Esophagus squamous epithelium (tissue), 4 donors: Measurements from ENCODE around the gene RASGEF1C.

ENCODE experiments used
- POLR2A ChIP-seq, 4 donors: fragments of 450-650 bp; IDR thresholded peaks; one replicate each; pipeline ENCODE4 v1.6.1; 2017; ENCODE audit warnings: antibody characterized with exemption in 4 of 4, mild to moderate bottlenecking in 4 of 4, moderate library complexity in 3 of 4
- TF ChIP-seq, protein P1 (sequence below), 6 experiments: fragments of 450-650 bp in 4 of 6; fragments of 200-600 bp in 2 of 6; sonication (generic) in 2 of 6; IDR thresholded peaks; one replicate each; pipeline ENCODE4 v1.5.1; 2016 to 2019; ENCODE audit warnings: antibody characterized with exemption in 6 of 6, mild to moderate bottlenecking in 4 of 6, moderate library complexity in 4 of 6

DNA sequence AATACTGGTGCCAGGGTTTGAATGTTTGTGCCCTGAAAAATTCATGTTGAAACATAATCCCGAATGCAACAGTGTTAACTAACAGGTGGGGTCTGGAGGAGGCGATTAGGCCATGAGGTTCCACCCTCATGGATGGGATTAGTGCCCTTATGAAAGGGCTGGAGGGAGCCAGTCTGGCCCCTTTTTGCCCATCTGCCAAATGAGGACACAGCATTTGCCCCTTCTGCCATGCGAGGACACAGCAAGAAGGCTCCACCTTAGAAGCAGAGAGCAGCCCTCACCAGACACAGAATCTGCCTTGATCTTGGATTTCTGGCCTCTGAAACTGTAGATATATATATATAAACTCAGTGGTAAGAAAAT, 104.9 kb downstream of the RASGEF1C start:
- TF ChIP-seq POLR2A (IDR thresholded peaks at IDR 0.05), result no peak
- TF ChIP-seq, protein P1, sequence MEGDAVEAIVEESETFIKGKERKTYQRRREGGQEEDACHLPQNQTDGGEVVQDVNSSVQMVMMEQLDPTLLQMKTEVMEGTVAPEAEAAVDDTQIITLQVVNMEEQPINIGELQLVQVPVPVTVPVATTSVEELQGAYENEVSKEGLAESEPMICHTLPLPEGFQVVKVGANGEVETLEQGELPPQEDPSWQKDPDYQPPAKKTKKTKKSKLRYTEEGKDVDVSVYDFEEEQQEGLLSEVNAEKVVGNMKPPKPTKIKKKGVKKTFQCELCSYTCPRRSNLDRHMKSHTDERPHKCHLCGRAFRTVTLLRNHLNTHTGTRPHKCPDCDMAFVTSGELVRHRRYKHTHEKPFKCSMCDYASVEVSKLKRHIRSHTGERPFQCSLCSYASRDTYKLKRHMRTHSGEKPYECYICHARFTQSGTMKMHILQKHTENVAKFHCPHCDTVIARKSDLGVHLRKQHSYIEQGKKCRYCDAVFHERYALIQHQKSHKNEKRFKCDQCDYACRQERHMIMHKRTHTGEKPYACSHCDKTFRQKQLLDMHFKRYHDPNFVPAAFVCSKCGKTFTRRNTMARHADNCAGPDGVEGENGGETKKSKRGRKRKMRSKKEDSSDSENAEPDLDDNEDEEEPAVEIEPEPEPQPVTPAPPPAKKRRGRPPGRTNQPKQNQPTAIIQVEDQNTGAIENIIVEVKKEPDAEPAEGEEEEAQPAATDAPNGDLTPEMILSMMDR (IDR thresholded peaks at IDR 0.05), result no peak
